ENCODE data around the gene SLC25A48. TPM values are rescaled to one million over a fixed set of nuclear protein-coding genes. Genes with fewer than 3 reads are reported as not detected.

Gene SLC25A48
- total RNA-seq, 2 experiments from 2014 or later, result not detected

DNA sequence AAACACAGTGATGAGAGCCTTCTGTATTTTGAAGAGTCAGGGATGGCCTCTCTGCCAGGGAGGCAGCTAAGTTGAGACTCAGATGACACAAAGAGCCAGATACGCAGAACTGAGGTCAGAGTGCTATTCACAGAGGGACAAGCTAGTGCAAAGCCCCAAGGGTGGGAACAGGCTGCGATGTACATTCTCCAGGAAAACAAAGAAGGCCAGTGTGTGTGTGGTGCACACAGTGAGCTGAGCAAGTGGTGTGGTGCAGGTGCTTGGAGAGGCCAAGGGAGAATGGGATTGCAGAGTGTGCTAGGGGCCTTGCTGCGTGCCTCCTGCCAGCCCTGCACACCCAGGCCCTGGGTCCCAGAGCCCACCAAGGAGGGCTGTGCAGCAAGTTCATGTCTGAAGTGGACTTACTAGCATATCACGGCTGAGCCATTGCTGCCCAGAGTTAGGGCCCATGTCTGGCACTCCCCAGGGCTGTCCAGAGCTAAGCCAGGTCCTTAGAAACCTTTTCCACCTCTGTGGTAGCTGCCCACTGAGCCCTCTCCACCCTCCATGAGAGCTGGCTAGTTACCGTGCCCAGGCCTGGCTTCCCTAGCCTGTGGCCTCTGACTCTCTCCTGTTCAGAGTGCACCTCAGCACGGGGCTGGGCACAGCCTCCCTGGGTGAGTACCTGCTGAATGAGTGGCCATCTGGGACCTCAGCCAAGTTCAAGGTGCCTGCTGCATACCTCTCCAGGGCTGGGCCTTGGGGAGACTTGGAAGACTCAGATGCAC is 9.3 kb downstream of the SLC25A48 start:
- no peak overlapping the region for H3K4me3 ChIP-seq (ENCODE audit: low read length)
- H3K4me1 Mint-ChIP-seq (ENCODE audit: low read depth), result no peaks in the 10 kb centered on the region
- ATAC-seq (ENCODE audit: poor library complexity) (no peak), DNase-seq (peak in 1 of 14 experiments; percentile 1)
- H3K9me3 Mint-ChIP-seq, result no peaks in the 10 kb centered on the region
- intact Hi-C loops (cut with DNase I, micrococcal nuclease), result no loop called here
- peaks cover 7 to 10% of the 10 kb centered on the region in 2 experiments for H3K27me3 ChIP-seq (ENCODE audit: control insufficient read depth in 1 of 2, insufficient read depth in 2 of 2, low read length in 2 of 2)
- TF ChIP-seq CTCF (IDR thresholded peaks at IDR 0.05), result no peak
- H3K4me3 Mint-ChIP-seq, result no peak overlapping the region
- H3K4me1 ChIP-seq (ENCODE audit: insufficient read depth, low read length), result no peaks in the 10 kb centered on the region
- H3K36me3 Mint-ChIP-seq (ENCODE audit: low read depth), result no peaks in the 10 kb centered on the region
- no peak overlapping the region for H3K27ac ChIP-seq (ENCODE audit: low read depth in 1 of 2, low read length in 2 of 2)
- H3K27ac Mint-ChIP-seq, result no peak overlapping the region
- CTCF ChIA-PET, result no interaction called here
- no peaks in the 10 kb centered on the region for H3K36me3 ChIP-seq (ENCODE audit: insufficient read depth, low read length)
- POLR2A ChIA-PET, result no interaction called here
- peaks cover 38% of the 10 kb centered on the region for H3K27me3 Mint-ChIP-seq
- peaks cover 0 to 1% of the 10 kb centered on the region in 2 experiments for H3K9me3 ChIP-seq (ENCODE audit: control insufficient read depth in 1 of 2, insufficient read depth in 1 of 2, low read length in 2 of 2)

GRCh38 chr5:135846311-135846710 is 11.8 kb downstream of the SLC25A48 start:
- Mint-ChIP-seq H3K4me3 (no peak overlapping the region), H3K27me3 (peaks cover 27% of the 10 kb centered on the region), H3K4me1 (ENCODE audit: low read depth) (no peaks in the 10 kb centered on the region), H3K9me3 (no peaks in the 10 kb centered on the region), H3K27ac (no peak overlapping the region), H3K36me3 (ENCODE audit: low read depth) (no peaks in the 10 kb centered on the region)
- peaks cover 7 to 10% of the 10 kb centered on the region in 2 experiments for H3K27me3 ChIP-seq (ENCODE audit: control insufficient read depth in 1 of 2, insufficient read depth in 2 of 2, low read length in 2 of 2)
- ChIA-PET CTCF (no interaction called here), POLR2A (no interaction called here)
- H3K27ac ChIP-seq (ENCODE audit: low read depth in 1 of 2, low read length in 2 of 2), result no peak overlapping the region
- no peak for TF ChIP-seq CTCF (IDR thresholded peaks at IDR 0.05)
- no peak for ATAC-seq (ENCODE audit: poor library complexity)
- intact Hi-C loops (cut with DNase I, micrococcal nuclease), result no loop called here
- no peaks in the 10 kb centered on the region for H3K9me3 ChIP-seq (ENCODE audit: control insufficient read depth in 1 of 2, insufficient read depth in 1 of 2, low read length in 2 of 2)
- no peak for DNase-seq
- no peaks in the 10 kb centered on the region for H3K4me1 ChIP-seq (ENCODE audit: insufficient read depth, low read length)
- H3K4me3 ChIP-seq (ENCODE audit: low read length), result no peak overlapping the region
- H3K36me3 ChIP-seq (ENCODE audit: insufficient read depth, low read length), result no peaks in the 10 kb centered on the region

DNA sequence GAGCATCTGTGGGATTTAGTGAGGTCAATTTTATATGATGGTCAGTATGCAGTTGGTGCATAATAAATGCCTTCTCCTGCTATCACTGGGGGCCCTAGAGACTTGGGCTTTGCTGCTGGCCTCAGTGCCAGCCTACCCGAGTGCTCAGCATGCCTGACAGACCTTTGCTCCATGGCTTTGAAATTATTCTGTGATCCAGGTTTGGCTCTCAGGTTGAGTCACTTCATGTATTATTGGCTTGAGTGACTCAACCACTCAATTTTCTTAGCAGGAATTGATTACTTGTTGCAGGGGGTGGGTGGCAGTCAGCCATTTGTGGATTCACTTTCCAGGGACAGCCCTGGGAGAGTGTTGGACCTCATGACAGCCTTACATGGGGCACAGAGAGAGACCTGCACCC is 13.5 kb downstream of the SLC25A48 start:
- intact Hi-C loops (cut with DNase I, micrococcal nuclease), result no loop called here
- Mint-ChIP-seq H3K36me3 (ENCODE audit: low read depth) (no peaks in the 10 kb centered on the region), H3K27me3 (peaks cover 14% of the 10 kb centered on the region), H3K4me3 (no peak overlapping the region), H3K4me1 (ENCODE audit: low read depth) (no peaks in the 10 kb centered on the region), H3K9me3 (no peaks in the 10 kb centered on the region), H3K27ac (no peak overlapping the region)
- ATAC-seq (ENCODE audit: poor library complexity) (no peak), DNase-seq (no peak)
- H3K27me3 ChIP-seq (ENCODE audit: control insufficient read depth in 1 of 2, insufficient read depth in 2 of 2, low read length in 2 of 2), result peaks cover 0 to 5% of the 10 kb centered on the region in 2 experiments
- POLR2A ChIA-PET, result no interaction called here
- no peak overlapping the region for H3K4me3 ChIP-seq (ENCODE audit: low read length)
- H3K27ac ChIP-seq (ENCODE audit: low read depth in 1 of 2, low read length in 2 of 2), result no peak overlapping the region
- no peaks in the 10 kb centered on the region for H3K36me3 ChIP-seq (ENCODE audit: insufficient read depth, low read length)
- H3K4me1 ChIP-seq (ENCODE audit: insufficient read depth, low read length), result no peaks in the 10 kb centered on the region
- peaks cover 0 to 6% of the 10 kb centered on the region in 2 experiments for H3K9me3 ChIP-seq (ENCODE audit: control insufficient read depth in 1 of 2, insufficient read depth in 1 of 2, low read length in 2 of 2)
- CTCF ChIA-PET, result no interaction called here
- no peak for TF ChIP-seq CTCF (IDR thresholded peaks at IDR 0.05)
